ENCODE measurements around the gene ZNF512. TPM values are rescaled to one million over a fixed set of nuclear protein-coding genes. Genes with fewer than 3 reads are reported as not detected.
"Not testable (repeated sequence)": the region's sequence is repeated elsewhere in the genome, so short reads cannot be mapped to it uniquely, and the experiment has no call there.

The ZNF512 gene, protein sequence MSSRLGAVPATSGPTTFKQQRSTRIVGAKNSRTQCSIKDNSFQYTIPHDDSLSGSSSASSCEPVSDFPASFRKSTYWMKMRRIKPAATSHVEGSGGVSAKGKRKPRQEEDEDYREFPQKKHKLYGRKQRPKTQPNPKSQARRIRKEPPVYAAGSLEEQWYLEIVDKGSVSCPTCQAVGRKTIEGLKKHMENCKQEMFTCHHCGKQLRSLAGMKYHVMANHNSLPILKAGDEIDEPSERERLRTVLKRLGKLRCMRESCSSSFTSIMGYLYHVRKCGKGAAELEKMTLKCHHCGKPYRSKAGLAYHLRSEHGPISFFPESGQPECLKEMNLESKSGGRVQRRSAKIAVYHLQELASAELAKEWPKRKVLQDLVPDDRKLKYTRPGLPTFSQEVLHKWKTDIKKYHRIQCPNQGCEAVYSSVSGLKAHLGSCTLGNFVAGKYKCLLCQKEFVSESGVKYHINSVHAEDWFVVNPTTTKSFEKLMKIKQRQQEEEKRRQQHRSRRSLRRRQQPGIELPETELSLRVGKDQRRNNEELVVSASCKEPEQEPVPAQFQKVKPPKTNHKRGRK
- 16.9 and 18.0 TPM in 2 replicates for total RNA-seq (2014; rRNA removed; shearing (Covaris generic))

DNA sequence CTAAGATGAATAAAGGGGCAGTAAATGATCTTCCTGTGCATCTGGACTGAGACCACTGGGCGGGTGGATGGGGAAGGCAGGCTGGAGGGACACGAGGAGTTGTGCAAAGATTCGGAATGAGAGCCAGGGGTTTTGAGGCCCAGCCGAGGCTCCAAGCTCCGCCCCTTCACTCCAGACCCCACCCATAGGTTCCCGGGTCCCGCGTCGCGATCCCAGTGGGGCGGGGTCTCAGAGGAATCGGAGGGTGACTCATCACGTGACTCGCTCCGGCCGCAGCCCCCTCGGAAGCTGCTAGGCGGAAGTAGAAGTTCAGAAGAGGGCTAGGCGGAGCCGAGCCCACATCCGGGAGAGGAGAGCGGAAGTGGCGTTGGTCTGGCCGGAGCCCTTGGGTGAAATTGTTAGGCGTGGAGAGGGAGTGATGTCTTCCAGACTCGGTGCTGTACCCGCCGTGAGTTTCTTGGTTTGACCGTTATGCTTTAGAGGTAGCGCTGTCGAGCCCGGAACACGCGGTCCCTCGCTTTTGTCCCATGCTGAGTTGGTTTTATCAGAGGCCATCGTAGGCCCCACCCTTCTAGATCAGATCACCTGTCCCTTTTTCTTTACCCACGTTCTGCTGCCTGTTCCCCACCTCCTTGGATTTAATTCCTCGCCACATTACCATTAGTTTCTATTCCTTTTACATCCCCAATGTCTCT, at the start of gene ZNF512:
Gene ZNF512 (plus strand): TSS at position 348 of the 695 bp plus-strand sequence. CDS start 71 bp downstream, at position 419.
- peak; percentile 88 for DNase-seq (ENCODE audit: low spot score)

DNA sequence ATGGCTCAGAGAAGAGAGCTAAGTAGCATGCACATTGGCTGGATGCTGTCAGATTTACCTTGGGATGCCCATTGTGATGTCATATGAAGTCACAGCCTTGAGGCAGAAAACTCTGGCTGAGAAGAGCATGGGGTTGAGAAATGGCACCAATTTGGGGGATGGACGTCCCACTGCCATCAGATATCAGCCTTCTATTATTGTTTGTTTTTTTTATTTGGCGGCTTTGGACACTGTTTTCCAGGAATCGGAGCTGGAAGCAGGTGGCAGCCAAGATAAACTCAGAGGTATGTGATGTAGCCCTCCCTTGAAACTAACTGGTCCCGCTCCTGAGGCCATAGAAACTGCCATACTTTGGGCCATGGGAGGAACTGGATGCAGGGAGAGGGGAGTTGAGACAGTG, 45.6 kb upstream of the ZNF512 start:
- DNase-seq (ENCODE audit: low spot score) = no peak

DNA sequence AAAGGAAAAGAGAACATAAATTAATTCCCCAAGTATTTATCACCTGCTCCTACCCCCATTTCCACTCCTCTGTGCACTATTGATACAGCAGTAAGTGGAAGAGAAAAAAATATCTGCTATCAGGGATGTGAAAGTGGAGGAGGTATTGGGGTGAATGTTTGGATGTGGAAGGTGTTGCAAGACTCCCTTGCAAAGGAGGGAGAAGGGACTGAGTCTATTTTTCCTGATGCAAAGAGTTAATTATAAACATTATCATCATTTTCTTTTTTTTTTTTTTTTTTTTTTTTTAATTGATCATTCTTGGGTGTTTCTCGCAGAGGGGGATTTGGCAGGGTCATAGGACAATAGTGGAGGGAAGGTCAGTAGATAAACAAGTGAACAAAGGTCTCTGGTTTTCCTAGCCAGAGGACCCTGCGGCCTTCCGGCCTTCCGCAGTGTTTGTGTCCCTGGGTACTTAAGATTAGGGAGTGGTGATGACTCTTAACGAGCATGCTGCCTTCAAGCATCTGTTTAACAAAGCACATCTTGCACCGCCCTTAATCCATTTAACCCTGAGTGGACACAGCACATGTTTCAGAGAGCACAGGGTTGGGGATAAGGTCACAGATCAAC, 43.9 kb upstream of the ZNF512 start:
- not testable (repeated sequence) for DNase-seq (ENCODE audit: low spot score)

DNA sequence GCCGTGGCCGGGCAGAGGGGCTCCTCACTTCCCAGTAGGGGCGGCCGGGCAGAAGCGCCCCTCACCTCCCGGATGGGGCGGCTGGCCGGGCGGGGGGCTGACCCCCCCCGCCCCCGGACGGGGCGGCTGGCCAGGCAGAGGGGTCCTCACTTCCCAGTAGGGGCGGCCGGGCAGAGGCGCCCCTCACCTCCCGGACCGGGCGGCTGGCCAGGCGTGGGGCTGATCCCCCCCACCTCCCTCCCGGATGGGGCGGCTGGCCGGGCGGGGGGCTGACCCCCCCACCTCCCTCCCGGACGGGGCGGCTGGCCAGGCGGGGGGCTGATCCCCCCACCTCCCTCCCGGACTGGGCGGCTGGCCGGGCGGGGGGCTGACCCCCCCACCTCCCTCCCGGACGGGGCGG, 43.2 kb upstream of the ZNF512 start:
- not testable (repeated sequence) for DNase-seq (ENCODE audit: low spot score)

DNA sequence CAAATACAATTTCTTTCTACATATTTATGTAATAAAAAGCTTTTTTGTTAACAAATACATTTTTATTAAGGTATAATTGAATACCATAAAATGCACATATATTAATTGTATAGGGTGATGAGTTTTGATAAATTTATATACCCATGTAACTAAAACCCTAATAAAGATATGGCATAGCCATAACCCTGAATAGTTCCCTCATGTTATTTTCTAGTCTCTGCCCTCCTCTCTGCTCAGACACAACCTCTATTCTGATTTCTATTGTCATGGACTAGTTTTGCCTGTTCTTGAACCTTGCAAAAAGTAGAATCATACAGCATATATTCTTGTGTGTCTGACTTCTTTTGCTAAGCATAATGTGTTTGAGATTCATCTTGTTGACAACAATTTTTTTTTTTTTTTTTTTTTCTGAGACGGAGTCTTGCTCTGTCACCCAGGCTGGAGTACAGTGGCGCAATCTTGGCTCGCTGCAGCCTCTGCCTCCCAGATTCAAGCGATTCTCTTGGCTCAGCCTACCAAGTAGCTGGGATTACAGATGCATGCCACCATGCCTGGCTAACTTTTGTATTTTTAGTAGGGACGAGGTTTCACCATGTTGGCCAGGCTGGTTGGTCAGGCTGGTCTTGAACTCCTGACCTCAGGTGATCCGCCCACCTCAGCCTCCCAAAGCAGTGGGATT, 38.6 kb upstream of the ZNF512 start:
- DNase-seq (ENCODE audit: low spot score) = no peak

DNA sequence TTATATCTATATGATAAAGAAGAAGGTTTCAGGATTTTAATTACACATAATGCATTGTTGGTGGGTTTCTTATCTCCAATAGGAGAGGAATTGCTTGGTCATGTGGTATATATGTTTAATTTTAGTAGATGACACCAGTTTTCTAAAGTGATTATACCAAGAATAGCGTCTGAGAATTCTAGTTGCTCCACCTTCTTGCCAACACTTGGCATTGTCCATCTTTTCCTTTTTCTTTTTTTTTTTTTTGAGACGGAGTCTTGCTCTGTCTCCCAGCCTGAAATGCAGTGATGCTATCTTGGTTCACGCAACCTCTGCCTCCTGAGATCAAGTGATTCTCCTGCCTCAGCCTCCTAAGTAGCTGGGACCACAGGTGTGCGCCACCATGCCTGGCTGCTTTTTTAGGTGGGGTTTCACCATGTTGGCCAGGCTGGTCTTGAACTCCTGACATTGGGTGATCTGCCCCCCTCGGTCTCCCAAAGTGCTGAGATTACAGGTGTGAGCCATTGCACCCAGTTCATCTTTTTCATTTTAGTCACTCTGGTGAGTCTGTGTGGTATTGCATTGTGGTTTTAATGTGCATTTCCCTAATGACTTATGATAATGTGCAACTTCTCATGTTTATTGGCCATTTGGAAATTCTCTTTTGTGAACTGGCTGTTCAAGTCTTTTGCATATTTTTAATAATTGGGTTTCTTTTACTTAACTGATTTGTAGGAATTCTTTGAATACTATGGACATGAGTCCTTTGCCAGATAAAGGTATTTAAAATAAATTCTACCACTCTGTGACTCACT, 37.3 kb upstream of the ZNF512 start:
- no peak for DNase-seq (ENCODE audit: low spot score)

DNA sequence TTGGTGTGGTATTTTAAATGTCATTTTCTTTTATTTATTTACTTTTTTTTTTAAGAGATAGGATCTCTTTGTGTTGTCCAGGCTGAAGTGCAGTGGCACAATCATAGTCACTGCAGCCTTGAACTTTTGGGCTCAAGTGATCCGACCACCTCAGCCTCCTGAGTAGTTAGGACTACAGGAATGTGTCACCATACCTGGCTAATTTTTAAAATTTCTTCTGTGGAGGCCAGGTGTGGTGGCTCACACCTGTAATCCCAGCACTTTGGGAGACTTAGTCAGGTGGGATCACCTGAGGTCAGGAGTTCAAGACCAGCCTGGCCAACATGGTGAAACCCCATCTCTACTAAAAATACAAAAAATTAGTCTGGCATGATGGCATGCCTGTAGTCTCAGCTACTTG, 33.5 kb upstream of the ZNF512 start:
- no peak for DNase-seq (ENCODE audit: low spot score)

DNA sequence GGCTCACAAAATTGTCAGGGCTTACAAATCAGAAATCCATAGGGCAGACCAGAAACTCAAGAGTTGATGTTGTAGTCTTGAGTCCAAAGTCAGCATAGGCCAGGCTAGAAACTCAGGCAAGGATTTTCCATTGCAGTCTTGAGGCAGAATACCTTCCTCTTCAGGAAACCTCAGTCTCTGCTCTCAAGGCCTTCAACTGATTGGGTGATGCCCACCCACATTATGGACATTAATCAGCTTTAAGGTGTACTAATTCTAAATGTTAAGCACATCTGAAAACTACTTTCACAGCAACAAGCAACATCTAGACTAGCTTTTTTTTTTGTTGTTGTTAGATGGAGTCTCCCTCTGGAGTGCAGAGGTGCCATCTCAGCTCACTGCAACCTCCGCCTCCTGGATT, 31.3 kb upstream of the ZNF512 start:
- no peak for DNase-seq (ENCODE audit: low spot score)

DNA sequence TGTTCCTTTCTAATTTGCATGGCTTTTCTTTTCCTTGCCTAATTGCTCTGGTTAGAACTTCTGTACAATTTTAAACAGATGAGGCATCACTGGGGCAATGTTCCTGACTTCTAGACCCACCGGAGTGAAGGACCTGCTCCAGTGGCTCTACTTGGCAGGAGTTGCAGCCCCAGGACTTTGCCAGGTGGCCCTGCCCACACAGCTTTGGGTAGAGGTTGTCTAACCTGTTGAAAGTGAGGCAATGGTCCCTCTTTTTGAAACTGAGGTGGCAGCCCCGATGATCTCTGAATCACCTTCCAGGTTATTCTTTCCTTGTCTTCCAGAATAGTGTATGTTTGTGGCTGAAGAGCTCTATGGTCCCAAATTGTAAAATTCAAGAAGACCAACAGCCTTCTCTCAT, 29.9 kb upstream of the ZNF512 start:
- no peak for DNase-seq (ENCODE audit: low spot score)

DNA sequence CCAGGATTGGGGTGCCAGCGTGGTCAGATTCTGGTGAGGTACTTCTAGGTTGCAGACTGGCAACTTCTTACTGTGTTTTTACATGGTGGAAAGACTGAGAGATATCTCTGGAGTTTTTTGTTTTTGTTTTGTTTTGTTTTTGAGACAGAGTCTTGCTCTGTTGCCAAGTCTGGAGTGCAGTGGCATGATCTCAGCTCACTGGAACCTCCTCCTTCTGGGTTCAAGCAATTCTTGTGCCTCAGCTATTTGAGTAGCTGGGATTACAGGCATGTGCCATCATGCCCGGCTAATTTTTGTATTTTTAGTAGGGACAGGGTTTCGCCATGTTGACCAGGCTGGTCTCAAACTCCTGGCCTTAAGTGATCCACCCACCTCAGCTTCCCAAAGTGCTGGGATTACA, 28.4 kb upstream of the ZNF512 start:
- not testable (repeated sequence) for DNase-seq (ENCODE audit: low spot score)

DNA sequence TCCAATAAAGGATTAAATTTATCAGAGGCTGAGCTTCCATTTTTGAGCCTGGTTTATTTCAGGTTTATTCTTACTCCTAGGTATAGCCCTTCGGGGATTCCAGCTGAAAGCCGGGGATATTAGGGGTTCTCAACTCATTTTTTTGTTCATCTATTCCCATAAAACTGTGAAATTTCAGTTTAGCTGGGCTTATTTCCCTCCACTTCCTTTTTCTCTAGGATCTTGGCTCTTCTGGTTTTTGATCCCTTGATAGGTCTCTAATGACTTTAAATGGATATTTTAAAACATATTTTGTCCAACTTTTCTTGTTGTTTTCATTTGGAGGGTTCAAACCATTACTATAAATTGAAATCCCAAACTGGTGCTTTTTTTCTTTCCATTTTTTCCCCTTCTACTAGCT, 23.6 kb upstream of the ZNF512 start:
- no peak for DNase-seq (ENCODE audit: low spot score)

DNA sequence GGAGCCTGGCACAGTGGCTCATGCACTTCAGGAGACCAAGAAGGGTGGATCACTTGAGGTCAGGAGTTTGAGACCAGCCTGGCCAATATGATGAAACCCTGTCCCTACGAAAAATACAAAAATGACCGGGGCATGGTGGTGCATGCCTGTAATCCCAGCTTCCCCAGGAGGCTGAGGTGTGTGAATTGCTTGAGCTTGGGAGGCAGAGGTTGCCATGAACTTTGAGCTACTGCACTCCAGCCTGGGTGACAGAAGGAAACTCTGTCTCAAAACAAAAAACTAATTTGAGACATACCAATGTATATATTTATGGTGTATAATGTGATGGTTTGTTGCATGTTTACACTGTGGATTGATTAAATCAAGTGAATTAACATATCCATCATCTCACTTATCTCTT, 21.8 kb upstream of the ZNF512 start:
- DNase-seq (ENCODE audit: low spot score) = no peak

DNA sequence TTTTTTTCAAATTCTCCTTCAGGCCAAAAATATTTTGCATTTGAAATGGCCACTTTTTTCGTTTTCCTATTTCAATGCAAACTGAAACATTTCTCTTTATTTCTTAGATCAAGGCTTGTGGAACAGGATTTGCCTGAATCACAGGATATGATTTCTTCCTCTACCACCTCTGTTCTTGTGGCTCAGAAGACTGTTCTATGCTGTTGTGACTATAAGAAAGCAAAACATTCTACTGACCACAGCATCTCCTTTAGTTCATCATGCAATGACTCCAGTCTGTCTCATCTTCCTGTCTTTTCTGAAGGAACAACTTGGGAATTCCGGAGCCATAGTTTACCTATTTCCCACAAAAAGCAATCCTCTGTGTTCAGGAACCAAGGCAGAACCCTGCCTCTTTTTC, 16.2 kb upstream of the ZNF512 start:
- DNase-seq (ENCODE audit: low spot score) = no peak

DNA sequence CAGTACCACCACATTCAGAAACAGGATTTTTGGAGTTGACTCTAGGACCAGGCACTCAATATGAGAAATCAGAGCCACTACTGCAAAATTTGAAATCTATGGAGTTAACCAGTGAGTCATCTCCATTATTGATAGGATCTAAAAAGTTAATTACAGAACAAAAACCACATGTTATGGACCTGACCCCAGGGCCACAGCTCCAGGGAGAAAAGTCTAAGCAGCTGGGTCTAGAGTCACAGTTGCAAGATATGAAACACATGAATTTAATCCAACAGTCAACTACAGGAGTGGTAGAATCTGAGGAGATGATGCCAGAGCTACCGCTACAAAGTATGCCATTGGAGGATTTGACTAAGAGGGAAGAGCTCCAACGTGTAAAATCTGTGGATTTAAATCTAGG, 13.4 kb upstream of the ZNF512 start:
- DNase-seq (ENCODE audit: low spot score) = no peak

DNA sequence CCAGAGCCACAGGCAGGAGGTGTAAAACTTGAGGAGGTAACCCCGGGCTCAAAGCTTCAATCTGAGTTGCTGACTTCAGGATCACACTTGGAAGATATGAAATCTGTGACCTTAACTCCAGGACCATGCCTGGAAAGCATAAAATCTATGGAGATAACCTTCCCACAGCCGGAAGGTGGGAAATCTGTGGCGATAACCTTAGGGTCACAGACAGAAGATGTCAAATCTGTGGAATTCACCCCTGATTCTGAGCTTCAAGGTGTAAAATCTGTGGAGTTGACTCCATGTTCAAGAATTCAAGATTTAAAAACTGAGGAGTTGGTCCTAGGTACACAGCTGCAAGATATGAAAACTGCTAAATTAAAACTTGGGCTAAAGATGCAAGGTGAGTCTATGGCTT, 11.6 kb upstream of the ZNF512 start:
- no peak for DNase-seq (ENCODE audit: low spot score)

DNA sequence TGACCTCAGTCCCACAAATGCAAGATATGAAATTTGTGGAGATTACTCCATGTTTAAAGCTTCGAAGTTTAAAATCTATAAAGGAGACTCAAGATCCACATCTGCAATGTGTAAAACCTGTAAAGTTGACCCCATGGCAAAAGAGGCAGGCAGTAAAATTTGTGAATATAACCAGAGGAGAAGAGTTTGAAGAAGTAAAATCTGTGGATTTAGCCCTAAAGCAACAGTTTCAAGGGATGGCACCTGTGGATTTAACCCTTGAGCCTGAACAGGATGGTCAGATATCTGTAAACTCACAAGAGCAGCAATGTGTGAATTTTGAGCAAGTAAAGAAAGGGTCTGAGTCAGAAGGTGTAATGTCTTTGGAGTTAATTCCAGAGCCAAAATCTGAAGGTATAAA, 11.2 kb upstream of the ZNF512 start:
- no peak for DNase-seq (ENCODE audit: low spot score)

DNA sequence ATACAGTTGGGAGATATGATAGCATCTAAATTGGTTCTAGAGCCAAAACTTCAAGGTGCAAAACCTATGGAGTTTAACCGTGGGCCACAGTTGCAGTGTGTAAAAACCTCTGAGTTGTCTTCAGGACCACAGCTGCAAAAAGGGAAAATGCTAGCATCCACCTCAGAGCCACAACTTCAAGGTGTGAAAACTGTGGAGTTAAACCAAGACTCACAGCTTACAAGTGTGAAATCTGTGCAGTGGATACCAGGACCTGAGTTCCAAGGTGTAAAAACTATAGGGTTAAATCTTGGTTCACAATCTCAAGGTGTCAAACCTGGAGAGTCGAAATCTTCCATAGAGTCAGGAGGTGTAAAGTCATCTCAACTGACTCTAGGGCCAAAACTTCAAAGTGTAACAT, 10.4 kb upstream of the ZNF512 start:
- no peak for DNase-seq (ENCODE audit: low spot score)

DNA sequence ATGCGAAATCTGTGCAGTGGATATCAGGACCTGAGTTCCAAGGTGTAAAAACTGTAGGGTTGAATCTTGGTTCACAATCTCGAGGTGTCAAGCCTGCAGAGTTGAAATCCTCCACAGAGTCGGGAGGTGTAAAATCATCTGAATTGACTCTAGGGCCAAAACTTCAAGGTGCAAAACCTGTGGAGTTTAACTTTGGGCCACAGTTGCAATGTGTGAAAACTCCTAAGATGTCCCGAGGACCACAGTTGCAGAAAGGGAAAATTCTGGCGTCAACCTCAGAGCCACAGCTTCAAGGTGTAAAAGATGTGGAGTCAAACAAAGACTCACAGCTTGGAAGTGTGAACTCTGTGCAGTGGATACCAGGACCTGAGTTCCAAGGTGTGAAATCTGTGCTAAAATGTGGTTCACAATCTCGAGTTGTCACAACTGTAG, 9.8 kb upstream of the ZNF512 start:
- DNase-seq (ENCODE audit: low spot score) = no peak

DNA sequence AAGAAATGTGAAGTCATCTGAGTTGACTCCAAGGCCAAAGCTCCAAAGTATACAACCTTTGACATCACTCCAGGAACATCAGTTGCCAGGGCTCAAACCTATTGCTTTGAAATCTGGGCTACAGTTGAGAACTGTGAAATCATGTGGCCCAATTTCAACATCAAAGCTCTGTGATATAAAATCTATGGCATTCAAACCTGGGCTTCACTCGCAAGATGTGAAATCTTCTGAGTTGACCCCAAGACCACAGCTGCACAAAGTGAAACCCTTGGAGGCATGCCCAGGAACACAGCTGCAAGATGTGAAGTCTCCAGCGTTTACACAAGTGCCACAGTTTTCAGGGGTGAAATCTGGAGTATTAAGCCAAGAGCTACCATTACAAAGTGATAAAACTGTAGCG, 9.4 kb upstream of the ZNF512 start:
- no peak for DNase-seq (ENCODE audit: low spot score)

DNA sequence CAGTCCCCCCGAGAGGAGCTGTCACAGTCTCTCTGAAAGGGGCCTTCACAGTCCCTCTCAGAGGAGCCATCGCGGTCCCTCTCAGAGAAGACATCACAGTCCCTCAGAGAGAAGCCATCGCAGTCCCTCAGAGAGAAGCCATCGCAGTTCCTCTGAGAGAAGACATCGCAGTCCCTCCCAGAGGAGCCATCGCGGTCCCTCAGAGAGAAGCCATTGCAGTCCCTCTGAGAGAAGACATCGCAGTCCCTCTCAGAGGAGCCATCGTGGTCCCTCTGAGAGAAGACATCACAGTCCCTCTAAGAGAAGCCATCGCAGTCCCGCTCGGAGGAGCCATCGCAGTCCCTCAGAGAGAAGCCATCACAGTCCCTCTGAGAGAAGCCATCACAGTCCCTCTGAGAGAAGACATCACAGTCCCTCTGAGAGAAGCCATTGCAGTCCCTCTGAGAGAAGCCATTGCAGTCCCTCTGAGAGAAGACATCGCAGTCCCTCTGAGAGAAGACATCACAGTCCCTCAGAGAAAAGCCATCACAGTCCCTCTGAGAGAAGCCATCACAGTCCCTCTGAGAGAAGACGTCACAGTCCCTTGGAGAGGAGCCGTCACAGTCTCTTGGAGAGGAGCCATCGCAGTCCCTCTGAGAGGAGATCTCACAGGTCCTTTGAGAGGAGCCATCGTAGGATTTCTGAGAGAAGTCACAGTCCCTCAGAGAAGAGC, 1.3 kb upstream of the ZNF512 start:
- no peak for DNase-seq (ENCODE audit: low spot score)

Measured in H4 (cell line).